Measurements from ENCODE around the gene SLIT3. TPM values are rescaled to one million over a fixed set of nuclear protein-coding genes. Genes with fewer than 3 reads are reported as not detected.

SLIT3 gene
- total and polyA plus RNA-seq, 4 donors: 4.6 to 48.5 (median 19.8) TPM

DNA sequence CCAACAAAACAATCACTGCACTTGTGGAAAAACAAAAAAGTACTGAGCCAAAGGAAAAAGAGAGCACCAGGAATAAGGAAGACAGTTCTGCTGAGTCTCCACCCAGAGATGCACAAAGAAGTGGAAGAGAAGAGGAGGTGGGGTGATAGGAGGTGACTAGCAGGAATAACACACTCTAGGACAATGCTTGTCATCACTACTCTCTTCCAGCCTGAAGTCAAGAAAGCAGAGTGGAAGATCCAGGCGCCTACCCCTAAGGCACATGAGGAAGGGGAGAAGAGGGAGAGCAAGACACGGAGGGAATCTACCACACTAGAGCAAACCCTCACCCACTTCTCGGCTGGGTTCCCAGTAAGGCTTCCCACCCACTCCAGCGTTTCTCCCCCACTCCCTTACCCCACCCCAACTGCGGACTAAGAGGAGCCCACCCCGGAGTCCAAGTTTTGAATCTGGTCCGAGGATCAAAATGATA, 1.7 kb downstream of the SLIT3 start:
- peaks cover 0 to 2% (median 0%) of the 10 kb centered on the region in 4 donors for H3K9me3 ChIP-seq (ENCODE audit: control insufficient read depth in 4 of 4, insufficient read depth in 3 of 4, low read length in 3 of 4)
- peaks cover 6 to 18% (median 14%) of the 10 kb centered on the region in 3 donors for H3K27me3 ChIP-seq (ENCODE audit: control insufficient read depth in 3 of 3, insufficient read depth in 3 of 3, low read length in 2 of 3)
- H3K4me1 ChIP-seq (ENCODE audit: control insufficient read depth in 5 of 5, insufficient read depth in 5 of 5, low read length in 5 of 5): peaks cover 0 to 60% (median 12%) of the 10 kb centered on the region in 5 donors
- H3K4me3 ChIP-seq: no peak overlapping the region
- no peaks in the 10 kb centered on the region for H3K36me3 ChIP-seq (ENCODE audit: control insufficient read depth in 4 of 4, insufficient read depth in 4 of 4, low read length in 4 of 4)
- ATAC-seq (ENCODE audit: insufficient read depth, low FRiP score) (no peak), DNase-seq (peak in 1 of 3 donors; percentile 84)
- TF ChIP-seq, protein P1, sequence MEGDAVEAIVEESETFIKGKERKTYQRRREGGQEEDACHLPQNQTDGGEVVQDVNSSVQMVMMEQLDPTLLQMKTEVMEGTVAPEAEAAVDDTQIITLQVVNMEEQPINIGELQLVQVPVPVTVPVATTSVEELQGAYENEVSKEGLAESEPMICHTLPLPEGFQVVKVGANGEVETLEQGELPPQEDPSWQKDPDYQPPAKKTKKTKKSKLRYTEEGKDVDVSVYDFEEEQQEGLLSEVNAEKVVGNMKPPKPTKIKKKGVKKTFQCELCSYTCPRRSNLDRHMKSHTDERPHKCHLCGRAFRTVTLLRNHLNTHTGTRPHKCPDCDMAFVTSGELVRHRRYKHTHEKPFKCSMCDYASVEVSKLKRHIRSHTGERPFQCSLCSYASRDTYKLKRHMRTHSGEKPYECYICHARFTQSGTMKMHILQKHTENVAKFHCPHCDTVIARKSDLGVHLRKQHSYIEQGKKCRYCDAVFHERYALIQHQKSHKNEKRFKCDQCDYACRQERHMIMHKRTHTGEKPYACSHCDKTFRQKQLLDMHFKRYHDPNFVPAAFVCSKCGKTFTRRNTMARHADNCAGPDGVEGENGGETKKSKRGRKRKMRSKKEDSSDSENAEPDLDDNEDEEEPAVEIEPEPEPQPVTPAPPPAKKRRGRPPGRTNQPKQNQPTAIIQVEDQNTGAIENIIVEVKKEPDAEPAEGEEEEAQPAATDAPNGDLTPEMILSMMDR (IDR thresholded peaks at IDR 0.05; ENCODE audit: control extremely low read depth, extremely low read depth): no peak
- peak overlapping the region in 1 of 2 donors; percentile 54 for H3K9ac ChIP-seq (ENCODE audit: insufficient read depth in 1 of 2, low read length in 2 of 2)
- 32 to 46% methylated on average over 6 to 7 of the region's 7 CpGs for WGBS, 2 donors
- H3K27ac ChIP-seq (ENCODE audit: low read depth in 1 of 2, low read length in 1 of 2): peak overlapping the region in 1 of 2 donors; percentile 9

DNA sequence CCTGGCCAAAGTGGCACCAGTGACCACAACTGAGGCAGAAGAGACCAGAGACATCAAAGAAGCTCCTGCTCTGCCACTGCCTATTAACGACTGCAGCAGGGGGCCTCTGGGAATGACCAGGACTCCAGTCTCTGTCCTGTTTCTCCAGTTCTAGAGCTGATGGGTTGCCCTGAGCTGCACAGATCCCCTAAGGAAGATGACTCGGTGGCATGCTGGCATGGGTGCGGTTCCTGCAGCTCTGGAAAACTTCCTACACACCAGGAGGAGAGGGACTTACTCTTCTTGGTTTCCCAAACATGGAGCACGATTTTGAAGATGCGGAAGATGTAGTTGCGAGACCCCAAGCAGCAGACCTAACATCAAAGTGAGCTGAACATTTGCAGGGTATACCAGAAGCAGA, 2.7 kb downstream of the SLIT3 start:
- ATAC-seq (ENCODE audit: insufficient read depth, low FRiP score) (no peak), DNase-seq (no peak)
- no peak overlapping the region for H3K4me3 ChIP-seq
- peaks cover 0 to 61% (median 16%) of the 10 kb centered on the region in 5 donors for H3K4me1 ChIP-seq (ENCODE audit: control insufficient read depth in 5 of 5, insufficient read depth in 5 of 5, low read length in 5 of 5)
- no peak overlapping the region for H3K27ac ChIP-seq (ENCODE audit: low read depth in 1 of 2, low read length in 1 of 2)
- WGBS, 2 donors: 78 to 92% methylated on average over 6 of the region's 6 CpGs
- peaks cover 0 to 4% (median 0%) of the 10 kb centered on the region in 4 donors for H3K36me3 ChIP-seq (ENCODE audit: control insufficient read depth in 4 of 4, insufficient read depth in 4 of 4, low read length in 4 of 4)
- peaks cover 0 to 2% (median 0%) of the 10 kb centered on the region in 4 donors for H3K9me3 ChIP-seq (ENCODE audit: control insufficient read depth in 4 of 4, insufficient read depth in 3 of 4, low read length in 3 of 4)
- H3K9ac ChIP-seq (ENCODE audit: insufficient read depth in 1 of 2, low read length in 2 of 2): no peak overlapping the region
- peaks cover 6 to 18% (median 14%) of the 10 kb centered on the region in 3 donors for H3K27me3 ChIP-seq (ENCODE audit: control insufficient read depth in 3 of 3, insufficient read depth in 3 of 3, low read length in 2 of 3)
- TF ChIP-seq, protein P1 (IDR thresholded peaks at IDR 0.05; ENCODE audit: control extremely low read depth, extremely low read depth): no peak

DNA sequence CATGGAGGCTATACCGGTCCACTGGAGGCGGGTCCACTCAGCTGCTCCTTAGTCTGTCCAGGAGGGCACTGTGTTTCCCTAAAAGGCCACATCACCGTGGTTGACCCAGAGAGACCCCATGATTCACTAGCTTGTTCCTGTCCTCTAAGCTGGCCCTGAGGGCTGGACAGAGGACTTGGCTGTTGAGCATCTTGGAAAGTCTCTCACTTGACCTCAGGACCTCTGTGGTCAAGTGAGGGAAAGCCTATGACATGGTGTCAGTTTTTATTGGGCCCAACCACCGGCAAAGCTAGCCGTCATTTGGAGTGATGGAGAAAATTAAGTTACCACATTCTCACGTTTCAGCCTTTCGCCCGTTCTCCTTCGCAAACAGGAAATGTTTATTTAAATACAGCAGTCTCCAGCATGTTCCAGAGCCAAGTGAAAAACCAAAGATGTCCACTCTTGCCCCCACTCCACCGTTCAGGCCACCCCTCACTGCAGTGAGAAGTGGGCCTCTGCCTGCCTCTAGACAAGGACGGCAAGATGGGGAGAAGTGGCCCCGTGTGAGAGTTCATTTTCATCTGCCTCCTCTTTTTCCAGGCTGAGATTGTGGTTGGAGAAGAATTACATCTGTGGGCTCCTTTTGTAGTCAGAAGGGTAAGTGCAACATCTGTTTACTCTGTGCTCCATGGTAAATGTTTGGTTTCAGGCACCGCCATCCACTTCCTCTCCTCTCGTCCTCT, 4.4 kb downstream of the SLIT3 start:
- Histone ChIP-seq H3K27me3 (ENCODE audit: control insufficient read depth in 3 of 3, insufficient read depth in 3 of 3, low read length in 2 of 3) (peaks cover 6 to 13% (median 9%) of the 10 kb centered on the region in 3 donors), H3K9me3 (ENCODE audit: control insufficient read depth in 4 of 4, insufficient read depth in 3 of 4, low read length in 3 of 4) (peaks cover 0 to 2% (median 0%) of the 10 kb centered on the region in 4 donors), H3K4me3 (no peak overlapping the region), H3K36me3 (ENCODE audit: control insufficient read depth in 4 of 4, insufficient read depth in 4 of 4, low read length in 4 of 4) (peaks cover 0 to 4% (median 0%) of the 10 kb centered on the region in 4 donors), H3K4me1 (ENCODE audit: control insufficient read depth in 5 of 5, insufficient read depth in 5 of 5, low read length in 5 of 5) (peaks cover 0 to 51% (median 7%) of the 10 kb centered on the region in 5 donors), H3K9ac (ENCODE audit: insufficient read depth in 1 of 2, low read length in 2 of 2) (no peak overlapping the region), H3K27ac (ENCODE audit: low read depth in 1 of 2, low read length in 1 of 2) (peak overlapping the region in 1 of 2 donors; percentile 65)
- TF ChIP-seq, protein P1 (IDR thresholded peaks at IDR 0.05; ENCODE audit: control extremely low read depth, extremely low read depth): no peak
- peak; percentile 70 to 87 (median 87) for DNase-seq
- ATAC-seq (ENCODE audit: insufficient read depth, low FRiP score): no peak
- WGBS, 2 donors: 40 to 49% methylated on average over 14 of the region's 14 CpGs
